A673 (cell line): ENCODE measurements around the gene NBEA. TPM values are rescaled to one million over a fixed set of nuclear protein-coding genes. Genes with fewer than 3 reads are reported as not detected.
"Not testable (repeated sequence)": the region's sequence is repeated elsewhere in the genome, so short reads cannot be mapped to it uniquely, and the experiment has no call there.

Experiments
- BruUV-seq: library from RNA; stranded (reverse); fragments of 400-500 nt; replicated peaks from 2 replicates; lab custom pipeline; 2021; lab: Mats Ljungman, UMichigan
- CTCF ChIA-PET: fragments of 300-600 bp; sonication (Branson Sonifier 250); formaldehyde crosslinking; loops from one replicate; lab custom pipeline; 2022; ENCODE audit warnings: antibody characterized with exemption; lab: Charles Lee
- POLR2A ChIA-PET: fragments of 300-600 bp; sonication (Branson Sonifier 250); formaldehyde crosslinking; loops from one replicate; lab custom pipeline; 2022; ENCODE audit warnings: antibody characterized with exemption; ENCODE audit not compliant: low non-redundant PET; lab: Charles Lee
- DNase-seq: peaks from one replicate; pipeline ENCODE4 v3.0.0-alpha.2; 2015; ENCODE audit warnings: low spot score
- H3K27ac ChIP-seq: fragments of 200-600 bp; sonication (generic); 2 replicates; pipeline ENCODE4 v1.5.1; 2016; ENCODE audit warnings: mixed run types, low read depth, mild to moderate bottlenecking, mixed read lengths, antibody characterized with exemption, low read length; ENCODE audit not compliant: poor library complexity, severe bottlenecking
- H3K27me3 ChIP-seq: fragments of 200-600 bp; sonication (generic); replicated peaks from 2 replicates; pipeline ENCODE4 v1.6.1; 2017; ENCODE audit warnings: mixed run types, low read depth, mild to moderate bottlenecking, mixed read lengths, antibody characterized with exemption, low read length; ENCODE audit not compliant: insufficient read depth, poor library complexity
- H3K36me3 ChIP-seq: fragments of 200-600 bp; sonication (generic); 2 replicates; pipeline ENCODE4 v1.6.1; 2016; ENCODE audit warnings: mixed run types, mild to moderate bottlenecking, mixed read lengths, antibody characterized with exemption, low read length; ENCODE audit not compliant: insufficient read depth, poor library complexity, severe bottlenecking
- H3K4me1 ChIP-seq: fragments of 200-600 bp; sonication (generic); 2 replicates; pipeline ENCODE4 v1.6.1; 2017; ENCODE audit warnings: mixed run types, mild to moderate bottlenecking, mixed read lengths, antibody characterized with exemption, low read length; ENCODE audit not compliant: insufficient read depth, poor library complexity, severe bottlenecking
- H3K4me3 ChIP-seq: fragments of 200-600 bp; sonication (generic); 2 replicates; pipeline ENCODE4 v1.5.1; 2016; ENCODE audit warnings: low read depth, mixed run types, mild to moderate bottlenecking, mixed read lengths, low read length; ENCODE audit not compliant: poor library complexity, severe bottlenecking
- H3K9me3 ChIP-seq: fragments of 200-600 bp; sonication (generic); 2 replicates; pipeline ENCODE4 v1.6.1; 2016; ENCODE audit warnings: mixed run types, low read depth, mild to moderate bottlenecking, mixed read lengths, antibody characterized with exemption, low read length; ENCODE audit not compliant: poor library complexity, severe bottlenecking
- EZH2 ChIP-seq: fragments of 200-600 bp; sonication (generic); IDR thresholded peaks from 2 replicates; pipeline ENCODE4 v1.6.1; 2017; ENCODE audit warnings: borderline replicate concordance, low read depth, mild to moderate bottlenecking, mixed read lengths, antibody characterized with exemption, low read length; ENCODE audit not compliant: poor library complexity, severe bottlenecking
- intact Hi-C: fragments of 100-400 bp; cut with micrococcal nuclease; formaldehyde crosslinking; loops from one replicate; pipeline ENCODE4 v1.10.0; 2022; ENCODE audit not compliant: unreplicated experiment
- total RNA-seq: library from RNA; stranded (reverse); gene quantifications from 2 replicates; pipeline ENCODE4 v1.2.3, GENCODE V29; 2021
- TF ChIP-seq, protein P1 (sequence below): fragments of 300-800, 200-600 bp; sonication (generic); conservative IDR thresholded peaks from 2 replicates; pipeline ENCODE4 v1.5.1; 2017; ENCODE audit warnings: low read depth, mild to moderate bottlenecking, antibody characterized with exemption, low read length, moderate library complexity, mixed read lengths

The NBEA gene
- total RNA-seq, 1 experiment from 2014 or later = 4.2 TPM

DNA sequence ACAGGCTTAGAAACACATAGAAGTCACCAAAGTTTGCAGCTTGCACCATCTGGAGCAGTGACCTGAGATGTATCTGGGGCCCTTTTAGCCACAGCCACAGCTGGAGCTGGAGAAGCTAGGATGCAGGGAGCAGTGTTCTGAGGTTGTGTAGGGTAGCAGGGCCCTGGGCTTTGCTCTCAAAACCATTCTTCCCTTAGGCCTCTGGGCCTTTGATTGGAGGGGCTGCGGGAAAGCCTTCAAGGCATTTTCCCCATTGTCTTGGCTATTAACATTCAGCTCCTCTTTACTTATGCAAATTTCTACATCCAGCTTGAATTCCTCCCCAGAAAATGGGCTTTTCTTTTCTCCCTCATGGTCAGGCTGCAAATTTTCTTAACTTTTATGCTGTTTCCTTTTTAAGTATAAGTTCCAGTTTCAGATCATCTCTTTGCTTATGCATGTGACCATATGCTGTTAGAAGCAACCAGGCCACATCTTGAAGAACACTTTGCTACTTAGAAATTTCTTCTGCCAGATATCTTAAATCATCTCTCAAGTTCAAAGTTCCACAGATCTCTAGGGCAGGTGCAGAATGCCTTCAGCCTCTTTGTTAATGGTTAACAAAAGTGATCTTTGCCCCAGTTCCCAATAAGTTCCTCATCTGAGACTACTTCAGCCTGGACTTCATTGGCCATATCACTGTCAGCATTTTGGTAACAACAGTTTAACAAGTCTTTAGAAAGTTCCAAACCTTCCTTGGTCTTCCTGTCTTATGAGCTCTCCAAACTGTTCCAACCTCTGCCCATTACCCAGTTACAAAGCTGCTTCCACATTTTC is 48.5 kb downstream of the NBEA start:
- Histone ChIP-seq H3K4me1 (no peaks in the 10 kb centered on the region), H3K4me3 (no peak overlapping the region), H3K27me3 (no peaks in the 10 kb centered on the region), H3K9me3 (peaks cover 27% of the 10 kb centered on the region), H3K27ac (no peak overlapping the region), H3K36me3 (no peaks in the 10 kb centered on the region)
- no peak for TF ChIP-seq EZH2
- no TSS peak for BruUV-seq
- DNase-seq = no peak
- CTCF ChIA-PET = no interaction called here
- POLR2A ChIA-PET = no interaction called here
- intact Hi-C loops = no loop called here

DNA sequence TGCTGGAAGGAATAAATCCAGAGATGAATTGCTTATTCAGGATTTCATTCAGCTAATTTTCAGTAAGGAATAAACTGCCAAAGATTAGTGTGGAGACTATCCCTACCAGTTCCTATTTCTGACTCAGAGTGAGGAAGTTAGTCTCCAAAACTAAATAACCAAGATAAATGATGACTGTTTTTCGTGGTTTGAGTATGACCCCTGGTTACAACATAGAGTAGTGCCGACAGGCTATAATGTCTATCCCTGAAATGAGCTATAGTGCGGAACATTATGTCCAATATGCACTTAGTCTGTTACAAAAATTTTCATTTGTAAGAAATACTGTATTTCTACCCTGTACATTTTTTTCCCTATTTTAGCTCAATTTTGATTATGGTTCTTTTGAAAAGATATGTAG is 51.4 kb downstream of the NBEA start:
- BruUV-seq = no TSS peak
- H3K4me1 ChIP-seq = no peaks in the 10 kb centered on the region
- no peaks in the 10 kb centered on the region for H3K36me3 ChIP-seq
- POLR2A ChIA-PET = no interaction called here
- CTCF ChIA-PET = no interaction called here
- no peak overlapping the region for H3K4me3 ChIP-seq
- H3K27ac ChIP-seq = no peak overlapping the region
- DNase-seq = no peak
- no peak for TF ChIP-seq EZH2
- TF ChIP-seq, protein P1, sequence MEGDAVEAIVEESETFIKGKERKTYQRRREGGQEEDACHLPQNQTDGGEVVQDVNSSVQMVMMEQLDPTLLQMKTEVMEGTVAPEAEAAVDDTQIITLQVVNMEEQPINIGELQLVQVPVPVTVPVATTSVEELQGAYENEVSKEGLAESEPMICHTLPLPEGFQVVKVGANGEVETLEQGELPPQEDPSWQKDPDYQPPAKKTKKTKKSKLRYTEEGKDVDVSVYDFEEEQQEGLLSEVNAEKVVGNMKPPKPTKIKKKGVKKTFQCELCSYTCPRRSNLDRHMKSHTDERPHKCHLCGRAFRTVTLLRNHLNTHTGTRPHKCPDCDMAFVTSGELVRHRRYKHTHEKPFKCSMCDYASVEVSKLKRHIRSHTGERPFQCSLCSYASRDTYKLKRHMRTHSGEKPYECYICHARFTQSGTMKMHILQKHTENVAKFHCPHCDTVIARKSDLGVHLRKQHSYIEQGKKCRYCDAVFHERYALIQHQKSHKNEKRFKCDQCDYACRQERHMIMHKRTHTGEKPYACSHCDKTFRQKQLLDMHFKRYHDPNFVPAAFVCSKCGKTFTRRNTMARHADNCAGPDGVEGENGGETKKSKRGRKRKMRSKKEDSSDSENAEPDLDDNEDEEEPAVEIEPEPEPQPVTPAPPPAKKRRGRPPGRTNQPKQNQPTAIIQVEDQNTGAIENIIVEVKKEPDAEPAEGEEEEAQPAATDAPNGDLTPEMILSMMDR = no peak
- no peaks in the 10 kb centered on the region for H3K27me3 ChIP-seq
- H3K9me3 ChIP-seq = peaks cover 22% of the 10 kb centered on the region
- intact Hi-C loops = no loop called here

DNA sequence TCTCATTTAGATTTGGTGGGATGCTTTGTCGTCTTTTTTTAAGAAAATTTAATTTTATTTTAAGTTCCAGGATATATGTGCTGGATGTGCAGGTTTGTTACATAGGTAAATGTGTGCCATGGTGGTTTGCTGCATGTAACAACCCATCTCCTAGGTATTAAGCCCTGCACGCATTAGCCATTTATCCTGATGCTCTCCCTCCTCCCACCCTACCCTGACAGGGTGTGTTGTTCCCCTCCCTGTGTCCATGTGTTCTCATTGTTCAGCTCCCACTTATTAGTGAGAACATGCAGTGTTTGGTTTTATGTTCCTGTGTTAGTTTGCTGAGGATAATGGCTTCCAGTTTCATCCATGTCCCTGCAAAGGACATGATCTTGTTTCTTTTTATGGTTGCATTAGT is 61.7 kb downstream of the NBEA start:
- H3K4me3 ChIP-seq, H3K27me3 ChIP-seq, H3K36me3 ChIP-seq, intact Hi-C loops, H3K9me3 ChIP-seq, H3K27ac ChIP-seq, H3K4me1 ChIP-seq, CTCF ChIA-PET, DNase-seq, POLR2A ChIA-PET, BruUV-seq: not testable (repeated sequence)

DNA sequence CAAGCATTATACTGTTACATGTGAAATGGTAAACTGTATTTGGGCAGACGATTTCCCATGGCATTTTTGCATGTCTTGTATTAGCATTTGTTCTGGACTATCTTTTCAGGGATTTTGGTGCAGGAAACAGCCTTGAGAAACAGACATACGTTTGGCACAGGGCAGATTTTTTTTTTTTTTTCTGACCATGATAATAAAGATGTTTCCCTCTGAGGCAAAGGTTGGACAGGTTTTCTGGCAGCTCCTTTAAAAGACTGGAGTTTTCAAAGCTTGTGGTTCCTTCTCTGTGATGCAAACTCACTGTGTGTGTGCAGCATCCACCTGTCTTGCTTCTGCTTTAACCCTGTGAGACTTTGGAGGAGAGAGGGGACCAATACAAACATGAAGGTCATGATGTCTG is 63.0 kb downstream of the NBEA start:
- BruUV-seq = no TSS peak
- no peaks in the 10 kb centered on the region for H3K9me3 ChIP-seq
- TF ChIP-seq EZH2 = no peak
- TF ChIP-seq, protein P1 = no peak
- H3K27me3 ChIP-seq = no peaks in the 10 kb centered on the region
- H3K27ac ChIP-seq = no peak overlapping the region
- no peaks in the 10 kb centered on the region for H3K36me3 ChIP-seq
- intact Hi-C loops = no loop called here
- ChIA-PET CTCF (no interaction called here), POLR2A (no interaction called here)
- H3K4me3 ChIP-seq = no peak overlapping the region
- H3K4me1 ChIP-seq = no peaks in the 10 kb centered on the region
- DNase-seq = no peak
